H1 (cell line): ENCODE results near the gene RABL6. TPM values are rescaled to one million over a fixed set of nuclear protein-coding genes. Genes with fewer than 3 reads are reported as not detected.
A peak's percentile ranks its signal among the peaks of the same experiment; 100 is the strongest.
"Not testable (repeated sequence)": the region's sequence is repeated elsewhere in the genome, so short reads cannot be mapped to it uniquely, and the experiment has no call there.

Experiments
- CTCF ChIA-PET: fragments of 300-600 bp; sonication (Branson Sonifier 250); formaldehyde crosslinking; loops from one replicate; lab custom pipeline; 2021; ENCODE audit not compliant: partially characterized antibody; lab: Charles Lee
- POLR2A ChIA-PET: fragments of 300-600 bp; sonication (Branson Sonifier 250); formaldehyde crosslinking; loops from one replicate; lab custom pipeline; 2021; ENCODE audit warnings: inconsistent platforms; ENCODE audit not compliant: partially characterized antibody; lab: Charles Lee
- DNase-seq, 2 experiments: peaks; one replicate each; pipeline versions ENCODE4 v3.0.0 to v3.0.0-alpha.2; 2010 to 2022; ENCODE audit warnings: low spot score in 2 of 2, low read depth in 1 of 2, mixed read lengths in 1 of 2
- FAIRE-seq: peaks from 2 replicates; lab custom pipeline; 2011; peaks lifted over from hg19 to GRCh38; lab: Jason Lieb, UNC
- H2AFZ ChIP-seq: 2 replicates; pipeline ENCODE4 v1.8.1; 2012; ENCODE audit warnings: low read length, inconsistent platforms
- H2AK5ac ChIP-seq: 2 replicates; pipeline ENCODE4 v1.6.1; 2013; ENCODE audit warnings: low read depth, low read length
- H2BK120ac ChIP-seq: replicated peaks from 2 replicates; pipeline ENCODE3; 2013; ENCODE audit warnings: low read depth, low read length, inconsistent platforms
- H2BK12ac ChIP-seq: 2 replicates; pipeline ENCODE4 v1.6.1; 2013; ENCODE audit warnings: low read depth, low read length
- H2BK15ac ChIP-seq: 2 replicates; pipeline ENCODE4 v1.6.1; 2013; ENCODE audit warnings: low read length
- H2BK20ac ChIP-seq: 2 replicates; pipeline ENCODE4 v1.6.1; 2013; ENCODE audit warnings: low read length
- H2BK5ac ChIP-seq: 2 replicates; pipeline ENCODE4 v1.6.1; 2013; ENCODE audit warnings: low read depth, low read length
- H3K14ac ChIP-seq: 2 replicates; pipeline ENCODE4 v1.6.1; 2013; ENCODE audit warnings: inconsistent platforms; ENCODE audit not compliant: insufficient read length
- H3K18ac ChIP-seq: 2 replicates; pipeline ENCODE4 v1.6.1; 2013; ENCODE audit warnings: low read length; ENCODE audit errors: extremely low read depth
- H3K23ac ChIP-seq: 2 replicates; pipeline ENCODE4 v1.6.1; 2013; ENCODE audit warnings: inconsistent platforms; ENCODE audit not compliant: insufficient read length
- H3K23me2 ChIP-seq: 2 replicates; pipeline ENCODE4 v1.6.1; 2013; ENCODE audit warnings: low read depth, low read length
- H3K27ac ChIP-seq: 2 replicates; pipeline ENCODE4 v1.6.1; 2011; ENCODE audit warnings: low read depth, low read length, inconsistent platforms
- H3K27me3 ChIP-seq, 4 experiments: replicated peaks in 1 of 4; 1 replicate in 1 of 4; 2 replicates in 3 of 4; pipeline versions ENCODE4 v1.6.1 to v1.8.1; 2011 to 2013; ENCODE audit warnings: low read length in 3 of 4, mild to moderate bottlenecking in 3 of 4, inconsistent platforms in 2 of 4, mixed read lengths in 2 of 4, moderate library complexity in 1 of 4; ENCODE audit not compliant: control insufficient read depth in 3 of 4, insufficient read depth in 3 of 4; ENCODE audit errors: extremely low read depth in 1 of 4
- H3K36me3 ChIP-seq, 4 experiments: 2 replicates each; pipeline versions ENCODE4 v1.6.1 to v1.8.1; 2011 to 2013; ENCODE audit warnings: mild to moderate bottlenecking in 4 of 4, low read length in 3 of 4, moderate library complexity in 2 of 4, control low read depth in 1 of 4, inconsistent platforms in 1 of 4; ENCODE audit not compliant: insufficient read depth in 4 of 4, control insufficient read depth in 2 of 4
- H3K4ac ChIP-seq: replicated peaks from 2 replicates; pipeline ENCODE3; 2013; ENCODE audit warnings: low read length, low read depth, mixed read lengths, inconsistent platforms; ENCODE audit not compliant: insufficient read length
- H3K4me1 ChIP-seq, 4 experiments: replicated peaks in 1 of 4; 1 replicate in 1 of 4; 2 replicates in 3 of 4; pipeline versions ENCODE4 v1.6.1 to v1.8.1; 2011 to 2013; ENCODE audit warnings: low read length in 3 of 4, inconsistent platforms in 2 of 4, mixed read lengths in 1 of 4; ENCODE audit not compliant: insufficient read depth in 4 of 4, control insufficient read depth in 3 of 4
- H3K4me2 ChIP-seq, 2 experiments: 2 replicates each; pipeline versions ENCODE4 v1.6.1 to v1.8.1; 2011 to 2013; ENCODE audit warnings: low read depth in 2 of 2, low read length in 2 of 2, control low read depth in 1 of 2, inconsistent platforms in 1 of 2, mild to moderate bottlenecking in 1 of 2; ENCODE audit not compliant: insufficient read depth in 1 of 2
- H3K4me3 ChIP-seq, 4 experiments: fragments of 200-600, 300-600 bp in 1 of 4; sonication (generic), shearing (Covaris generic), sonication (Bioruptor Twin) in 1 of 4; 2 replicates each; pipeline versions ENCODE4 v1.5.1 to v1.8.1; 2011 to 2016; ENCODE audit warnings: low read length in 4 of 4, low read depth in 3 of 4, control low read depth in 2 of 4, inconsistent platforms in 2 of 4, mild to moderate bottlenecking in 2 of 4, mixed read lengths in 1 of 4, moderate library complexity in 1 of 4; ENCODE audit not compliant: insufficient read depth in 2 of 4; ENCODE audit errors: extremely low read depth in 1 of 4
- H3K56ac ChIP-seq: replicated peaks from 2 replicates; pipeline ENCODE3; 2013; ENCODE audit warnings: low read depth, mild to moderate bottlenecking, mixed read lengths, low read length, inconsistent platforms; ENCODE audit not compliant: insufficient read length
- H3K79me1 ChIP-seq: 2 replicates; pipeline ENCODE4 v1.6.1; 2013; ENCODE audit warnings: low read depth, low read length, control low read depth
- H3K79me2 ChIP-seq, 2 experiments: 2 replicates each; pipeline versions ENCODE4 v1.6.1 to v1.8.1; 2012 to 2013; ENCODE audit warnings: low read length in 2 of 2, mild to moderate bottlenecking in 2 of 2, inconsistent platforms in 1 of 2; ENCODE audit not compliant: insufficient read depth in 2 of 2, control insufficient read depth in 1 of 2
- H3K9ac ChIP-seq, 4 experiments: replicated peaks in 1 of 4; 1 replicate in 1 of 4; 2 replicates in 3 of 4; pipeline versions ENCODE4 v1.6.1 to v1.8.1; 2011 to 2013; ENCODE audit warnings: low read depth in 3 of 4, low read length in 3 of 4, control low read depth in 2 of 4, mild to moderate bottlenecking in 2 of 4, moderate library complexity in 2 of 4, inconsistent platforms in 1 of 4; ENCODE audit errors: extremely low read depth in 1 of 4
- H3K9me3 ChIP-seq, 2 experiments: 2 replicates each; pipeline versions ENCODE4 v1.6.1 to v1.8.1; 2012 to 2013; ENCODE audit warnings: mild to moderate bottlenecking in 2 of 2, moderate library complexity in 2 of 2, control low read depth in 1 of 2, inconsistent platforms in 1 of 2, low read depth in 1 of 2, low read length in 1 of 2, mixed read lengths in 1 of 2; ENCODE audit not compliant: insufficient read depth in 2 of 2
- H4K20me1 ChIP-seq, 2 experiments: replicated peaks in 1 of 2; 2 replicates each; pipeline versions ENCODE3 to v1.8.1; 2011 to 2013; ENCODE audit warnings: inconsistent platforms in 2 of 2, low read length in 2 of 2, mild to moderate bottlenecking in 1 of 2; ENCODE audit not compliant: insufficient read depth in 2 of 2, control insufficient read depth in 1 of 2
- H4K5ac ChIP-seq: 2 replicates; pipeline ENCODE4 v1.6.1; 2013; ENCODE audit warnings: low read length, low read depth, mixed read lengths, inconsistent platforms; ENCODE audit not compliant: insufficient read length
- H4K8ac ChIP-seq: 2 replicates; pipeline ENCODE4 v1.8.0; 2013; ENCODE audit warnings: mild to moderate bottlenecking, moderate library complexity, low read length, inconsistent platforms; ENCODE audit not compliant: insufficient read depth; ENCODE audit errors: extremely low read depth
- H4K91ac ChIP-seq: replicated peaks from 2 replicates; pipeline ENCODE3; 2013; ENCODE audit warnings: low read length, mixed read lengths, inconsistent platforms; ENCODE audit not compliant: insufficient read length
- CREB1 ChIP-seq: IDR thresholded peaks from 2 replicates; pipeline ENCODE4 v1.6.1; 2012; ENCODE audit warnings: inconsistent platforms
- RAD21 ChIP-seq, 2 experiments: IDR thresholded peaks in 1 of 2; conservative IDR thresholded peaks in 1 of 2; 2 replicates each; pipeline ENCODE4 v1.6.1; 2011; ENCODE audit warnings: low read depth in 2 of 2, low read length in 2 of 2, improper control_type of control experiment in 1 of 2, inconsistent platforms in 1 of 2, mild to moderate bottlenecking in 1 of 2, moderate library complexity in 1 of 2
- TCF12 ChIP-seq: IDR thresholded peaks from 2 replicates; pipeline ENCODE4 v1.6.1; 2011; ENCODE audit warnings: low read depth, mild to moderate bottlenecking, low read length
- WGBS, 2 experiments: shearing (Covaris generic) in 1 of 2; methylation state at CpG; one replicate each; pipeline versions ENCODE4 v1.1.6 to v1.1.7; 2013 to 2015; ENCODE audit warnings: low lambda C conversion rate in 2 of 2, mixed read lengths in 2 of 2, inconsistent platforms in 1 of 2, low coverage in 1 of 2, missing lambda C conversion rate in 1 of 2; ENCODE audit not compliant: insufficient replicate concordance in 2 of 2, insufficient coverage in 1 of 2, insufficient read length in 1 of 2; ENCODE audit errors: extremely low coverage in 1 of 2, missing lambda C conversion rate in 1 of 2; 5-methylcytosine and 5-hydroxymethylcytosine counted together
- polyA plus RNA-seq, 7 experiments: library from polyadenylated mRNA; depleted of rRNA in 3 of 7; stranded (reverse) in 5 of 7; unstranded in 2 of 7; fragments of >200 nt in 5 of 7; fragments of 200-250 nt in 2 of 7; gene quantifications; 1 replicate in 5 of 7; 2 replicates in 1 of 7; 4 replicates in 1 of 7; pipeline versions ENCODE4 v1.2.1 to v1.2.3, GENCODE V29; 2011 to 2013; ENCODE audit warnings: missing spikeins in 2 of 7, mixed read lengths in 2 of 7
- total RNA-seq: library from RNA; stranded (reverse); fragmentation: NEBNext Ultra II Directional; extraction: Animal tissue kit (Norgen Biotek cat#: 25700); gene quantifications from 2 replicates; pipeline ENCODE4 v1.2.1, GENCODE V29; 2021
- TF ChIP-seq, protein P1 (sequence below), 3 experiments: IDR thresholded peaks; 1 replicate in 2 of 3; 2 replicates in 1 of 3; pipeline versions ENCODE4 v1.5.1 to v1.6.1; 2011; ENCODE audit warnings: low read length in 3 of 3, mild to moderate bottlenecking in 3 of 3, inconsistent platforms in 2 of 3, low read depth in 1 of 3, moderate library complexity in 1 of 3; ENCODE audit not compliant: insufficient read depth in 1 of 3; ENCODE audit errors: control extremely low read depth in 1 of 3

Gene RABL6
- total and polyA plus RNA-seq, 2 of the 8 experiments (the other 6 are each of a cell fraction or from before 2014, with no cell fraction given), result 70.1 to 130 TPM

DNA sequence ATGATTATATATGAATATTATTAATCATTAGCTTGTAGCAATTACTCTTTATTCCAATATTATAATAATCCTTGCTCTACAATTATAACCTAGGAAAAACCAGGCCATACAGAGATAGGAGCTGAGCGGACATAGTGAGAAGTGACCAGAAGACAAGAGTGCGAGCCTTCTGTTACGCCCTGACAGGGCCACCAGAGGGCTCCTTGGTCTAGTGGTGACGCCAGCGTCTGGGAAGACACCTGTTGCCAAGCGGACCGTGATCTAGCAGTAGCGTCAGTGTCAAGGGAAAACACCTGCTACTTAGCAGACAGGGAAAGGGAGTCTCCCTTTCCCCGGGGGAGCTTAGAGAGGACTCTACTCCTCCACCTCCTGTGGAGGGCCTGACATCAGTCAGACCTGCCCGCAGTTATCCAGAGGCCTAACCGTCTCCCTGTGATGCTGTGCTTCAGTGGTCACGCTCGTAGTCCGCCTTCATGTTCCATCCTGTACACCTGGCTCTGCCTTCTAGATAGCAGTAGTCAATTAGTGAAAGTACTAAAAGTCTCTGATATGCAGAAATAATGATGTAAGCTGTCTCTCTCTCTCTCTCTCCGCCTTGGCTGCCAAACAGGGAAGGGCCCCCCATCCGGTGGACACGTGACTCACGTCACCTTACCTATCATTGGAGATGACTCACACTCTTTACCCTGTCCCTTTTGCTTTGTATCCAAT lies 41.2 kb upstream of the RABL6 start:
- 75% methylated on average over 18 of the region's 18 CpGs; no CpG with 5 or more reads in 1 of the 2 experiments for WGBS, 2 experiments
- POLR2A ChIA-PET, result interaction anchor here (1.0 kb wide), 1 partner anchor 38 kb away, joined by 3 read pairs; no protein-coding TSS in a partner anchor

More for the DNA sequence above, 41.2 kb upstream of the RABL6 start:
- H3K23ac ChIP-seq, H3K79me2 ChIP-seq, FAIRE-seq, H3K18ac ChIP-seq, H3K27ac ChIP-seq, H3K4ac ChIP-seq, H3K4me2 ChIP-seq, H2BK15ac ChIP-seq, H3K9ac ChIP-seq, H3K14ac ChIP-seq, H2BK120ac ChIP-seq, H2AFZ ChIP-seq, H3K23me2 ChIP-seq, H3K56ac ChIP-seq, H2AK5ac ChIP-seq, H3K9me3 ChIP-seq, H4K91ac ChIP-seq, H3K79me1 ChIP-seq, H3K4me3 ChIP-seq, H2BK12ac ChIP-seq, H4K8ac ChIP-seq, DNase-seq, H2BK20ac ChIP-seq, H4K5ac ChIP-seq, H3K27me3 ChIP-seq, H3K36me3 ChIP-seq, H4K20me1 ChIP-seq, H2BK5ac ChIP-seq: not testable (repeated sequence)
- TF ChIP-seq CREB1 (peak; percentile 50; the same call in 1 of the 2 replicates), TCF12 (0 out of 2 replicates have a peak, but pooled peaks have one; percentile 8), RAD21 (IDR thresholded peaks at IDR 0.05 in 1 of 2, conservative IDR thresholded peaks at IDR 0.05 in 1 of 2; ENCODE audit: low read depth in 2 of 2, low read length in 2 of 2) (peak; percentile 18 to 37)
- TF ChIP-seq, protein P1, sequence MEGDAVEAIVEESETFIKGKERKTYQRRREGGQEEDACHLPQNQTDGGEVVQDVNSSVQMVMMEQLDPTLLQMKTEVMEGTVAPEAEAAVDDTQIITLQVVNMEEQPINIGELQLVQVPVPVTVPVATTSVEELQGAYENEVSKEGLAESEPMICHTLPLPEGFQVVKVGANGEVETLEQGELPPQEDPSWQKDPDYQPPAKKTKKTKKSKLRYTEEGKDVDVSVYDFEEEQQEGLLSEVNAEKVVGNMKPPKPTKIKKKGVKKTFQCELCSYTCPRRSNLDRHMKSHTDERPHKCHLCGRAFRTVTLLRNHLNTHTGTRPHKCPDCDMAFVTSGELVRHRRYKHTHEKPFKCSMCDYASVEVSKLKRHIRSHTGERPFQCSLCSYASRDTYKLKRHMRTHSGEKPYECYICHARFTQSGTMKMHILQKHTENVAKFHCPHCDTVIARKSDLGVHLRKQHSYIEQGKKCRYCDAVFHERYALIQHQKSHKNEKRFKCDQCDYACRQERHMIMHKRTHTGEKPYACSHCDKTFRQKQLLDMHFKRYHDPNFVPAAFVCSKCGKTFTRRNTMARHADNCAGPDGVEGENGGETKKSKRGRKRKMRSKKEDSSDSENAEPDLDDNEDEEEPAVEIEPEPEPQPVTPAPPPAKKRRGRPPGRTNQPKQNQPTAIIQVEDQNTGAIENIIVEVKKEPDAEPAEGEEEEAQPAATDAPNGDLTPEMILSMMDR (IDR thresholded peaks at IDR 0.05; ENCODE audit: control extremely low read depth in 1 of 3, insufficient read depth in 1 of 3, low read depth in 1 of 3, low read length in 3 of 3), result peak in 2 of 3 experiments; percentile 27 to 51; a peak in 2 of 4 replicates
- peaks cover 0 to 12% (median 6%) of the 10 kb centered on the region in 4 experiments; a peak in 4 of 7 replicates for H3K4me1 ChIP-seq
- CTCF ChIA-PET, result interaction anchor here (0.9 to 9.6 kb wide), 12 partner anchors 8 to 207 kb away, joined by 3 to 88 read pairs (median 4); partner anchors contain the start of genes AJM1, CCDC183, LCN10 and LCN8
